A549 (cell line): ENCODE measurements around the gene CAMTA1. TPM values are rescaled to one million over a fixed set of nuclear protein-coding genes. Genes with fewer than 3 reads are reported as not detected.

Experiments used
- ATAC-seq, 2 experiments: fragments of 200-7000 bp in 1 of 2; fragments of >200 bp in 1 of 2; cut with Nextera tagmentation in 1 of 2; cut with Tn5 transposase in 1 of 2; 3 replicates each; pipeline versions ENCODE4 v1.8.0 to v1.9.1; 2018 to 2020; ENCODE audit warnings: mild to moderate bottlenecking in 1 of 2, moderate library complexity in 1 of 2
- CTCF ChIA-PET: fragments of 300-600 bp; sonication (Branson Sonifier 250); formaldehyde crosslinking; extraction: SDS; loops from one replicate; lab custom pipeline; 2021; ENCODE audit warnings: antibody characterized with exemption, inconsistent platforms; lab: Yijun Ruan, JAX
- POLR2A ChIA-PET: fragments of 350-600 bp; formaldehyde crosslinking; extraction: SDS; loops from one replicate; lab custom pipeline; 2021; ENCODE audit warnings: antibody characterized with exemption, inconsistent platforms; lab: Yijun Ruan, JAX
- DNase-seq, 2 experiments: peaks; one replicate each; pipeline versions ENCODE4 v3.0.0 to v3.0.0-alpha.2; 2011 to 2016; ENCODE audit warnings: low read depth in 1 of 2, low spot score in 1 of 2
- FAIRE-seq: peaks from 2 replicates; lab custom pipeline; 2011; peaks lifted over from hg19 to GRCh38; lab: Jason Lieb, UNC
- H3K27ac ChIP-seq, 2 experiments: fragments of >200 bp; sonication (Bioruptor Twin); formaldehyde crosslinking; 3 replicates each; pipeline ENCODE4 v1.5.1; 2016 to 2017
- H3K4me1 ChIP-seq: fragments of >200 bp; sonication (Bioruptor Twin); formaldehyde crosslinking; 3 replicates; pipeline ENCODE4 v1.6.1; 2016
- H3K4me2 ChIP-seq: fragments of >200 bp; sonication (Bioruptor Twin); formaldehyde crosslinking; 3 replicates; pipeline ENCODE4 v1.6.1; 2016
- H3K4me3 ChIP-seq: fragments of >200 bp; sonication (Bioruptor Twin); formaldehyde crosslinking; 3 replicates; pipeline ENCODE4 v1.5.1; 2016
- H3K9me3 ChIP-seq: fragments of >200 bp; sonication (Bioruptor Twin); formaldehyde crosslinking; 3 replicates; pipeline ENCODE4 v1.6.1; 2016
- BHLHE40 ChIP-seq: IDR thresholded peaks from 2 replicates; pipeline ENCODE4 v1.6.1; 2012; ENCODE audit warnings: low read depth, low read length, inconsistent platforms
- EHMT2 ChIP-seq: fragments of 200-600 bp; sonication (generic); IDR thresholded peaks from 2 replicates; pipeline ENCODE4 v1.6.1; 2016; ENCODE audit warnings: antibody characterized with exemption, low read depth, mild to moderate bottlenecking, moderate library complexity
- FOSB ChIP-seq: fragments of 250-450 bp; sonication (Bioruptor Pico); IDR thresholded peaks from 2 replicates; pipeline ENCODE4 v1.5.0; 2020; ENCODE audit warnings: mild to moderate bottlenecking, moderate library complexity
- FOSL2 ChIP-seq, 2 experiments: fragments of 450-650 bp in 1 of 2; fragments of >200 bp in 1 of 2; sonication (Bioruptor Twin) in 1 of 2; formaldehyde crosslinking; IDR thresholded peaks; 2 replicates each; pipeline versions ENCODE4 v1.5.0 to v1.6.1; 2016 to 2020; ENCODE audit warnings: mild to moderate bottlenecking in 1 of 2, moderate library complexity in 1 of 2
- GATA3 ChIP-seq: IDR thresholded peaks from 2 replicates; pipeline ENCODE4 v1.6.1; 2012; ENCODE audit warnings: borderline replicate concordance
- HDAC2 ChIP-seq: fragments of 200-600 bp; sonication (generic); IDR thresholded peaks from 2 replicates; pipeline ENCODE4 v1.6.1; 2016
- HEYL ChIP-seq: fragments of 250-450 bp; sonication (Bioruptor Pico); IDR thresholded peaks from 2 replicates; pipeline ENCODE4 v1.8.0; 2021; ENCODE audit warnings: mild to moderate bottlenecking, moderate library complexity
- HOXA7 ChIP-seq: fragments of 250-450 bp; sonication (Bioruptor Pico); IDR thresholded peaks from 2 replicates; pipeline ENCODE4 v1.5.0; 2020; ENCODE audit warnings: mild to moderate bottlenecking, moderate library complexity
- HOXB5 ChIP-seq: fragments of 250-450 bp; sonication (Bioruptor Pico); IDR thresholded peaks from 2 replicates; pipeline ENCODE4 v1.5.0; 2020; ENCODE audit warnings: mild to moderate bottlenecking, moderate library complexity
- JUNB ChIP-seq: fragments of >200 bp; sonication (Bioruptor Twin); formaldehyde crosslinking; IDR thresholded peaks from 2 replicates; pipeline ENCODE4 v1.6.1; 2016
- KDM5A ChIP-seq: fragments of 200-600 bp; sonication (generic); IDR thresholded peaks from 2 replicates; pipeline ENCODE4 v1.6.1; 2016; ENCODE audit warnings: antibody characterized with exemption, mild to moderate bottlenecking
- MAFK ChIP-seq: fragments of 450-650 bp; IDR thresholded peaks from 2 replicates; pipeline ENCODE4 v1.6.1; 2014; ENCODE audit not compliant: partially characterized antibody
- MYC ChIP-seq: IDR thresholded peaks from 2 replicates; pipeline ENCODE4 v1.6.1; 2012; ENCODE audit warnings: mild to moderate bottlenecking, inconsistent platforms, low read length, improper control_type of control experiment, borderline replicate concordance
- NPAS2 ChIP-seq: fragments of 250-450 bp; sonication (Bioruptor Pico); IDR thresholded peaks from 2 replicates; pipeline ENCODE4 v1.8.0; 2022; ENCODE audit warnings: mild to moderate bottlenecking, moderate library complexity, borderline replicate concordance
- NR3C1 ChIP-seq: fragments of >200 bp; sonication (Bioruptor Twin); formaldehyde crosslinking; IDR thresholded peaks from 3 replicates; pipeline ENCODE4 v1.6.1; 2017
- POLR2A ChIP-seq: IDR thresholded peaks from 2 replicates; pipeline ENCODE4 v1.6.1; 2012; ENCODE audit warnings: mild to moderate bottlenecking, low read length
- RNF2 ChIP-seq: fragments of 200-600 bp; sonication (generic); IDR thresholded peaks from 2 replicates; pipeline ENCODE4 v1.6.1; 2016; ENCODE audit warnings: low read depth, mild to moderate bottlenecking, antibody characterized with exemption, moderate library complexity, borderline replicate concordance
- TFCP2L1 ChIP-seq: fragments of 250-450 bp; sonication (Bioruptor Pico); IDR thresholded peaks from 2 replicates; pipeline ENCODE4 v1.5.0; 2021; ENCODE audit warnings: mild to moderate bottlenecking
- TP53 ChIP-seq: fragments of 250-450 bp; sonication (Bioruptor Pico); IDR thresholded peaks from 2 replicates; pipeline ENCODE4 v1.5.0; 2021; ENCODE audit warnings: mild to moderate bottlenecking, moderate library complexity
- ZC3H11A ChIP-seq: fragments of 450-650 bp; IDR thresholded peaks from 2 replicates; pipeline ENCODE4 v1.6.1; 2014; ENCODE audit warnings: antibody characterized with exemption, mild to moderate bottlenecking
- ZNF302 ChIP-seq: fragments of 250-450 bp; sonication (Bioruptor Pico); IDR thresholded peaks from 2 replicates; pipeline ENCODE4 v1.9.0; 2021; ENCODE audit warnings: inconsistent platforms, mild to moderate bottlenecking, moderate library complexity
- ZSCAN20 ChIP-seq: fragments of 250-450 bp; sonication (Bioruptor Pico); IDR thresholded peaks from 2 replicates; pipeline ENCODE4 v1.8.0; 2022; ENCODE audit warnings: mild to moderate bottlenecking, moderate library complexity
- WGBS: methylation state at CpG from one replicate; pipeline ENCODE4 v1.1.6; 2017; ENCODE audit errors: missing lambda C conversion rate; 5-methylcytosine and 5-hydroxymethylcytosine counted together
- polyA plus RNA-seq, 4 experiments: library from polyadenylated mRNA; depleted of rRNA in 3 of 4; stranded (reverse); fragments of >200 nt; fragmentation: RNase III in 1 of 4; extraction: RNeasy Plus Mini Kit Qiagen cat#74134 plus additional on column Dnase treatment in 1 of 4; gene quantifications; 2 replicates in 3 of 4; 3 replicates in 1 of 4; pipeline ENCODE4 v1.2.3, GENCODE V29; 2011 to 2017
- TF ChIP-seq, protein P1 (sequence below): fragments of >200 bp; sonication (Bioruptor Twin); formaldehyde crosslinking; IDR thresholded peaks from 3 replicates; pipeline ENCODE4 v1.5.1; 2016
- TF ChIP-seq, protein P2 (sequence below): fragments of 150-350 bp; IDR thresholded peaks from 2 replicates; pipeline ENCODE4 v1.6.1; 2014; ENCODE audit warnings: low read depth, mild to moderate bottlenecking, low read length
- TF ChIP-seq, protein P3 (sequence below): fragments of >200 bp; sonication (Bioruptor Twin); formaldehyde crosslinking; IDR thresholded peaks from 2 replicates; pipeline ENCODE4 v1.6.1; 2016
- TF ChIP-seq, protein P4 (sequence below): IDR thresholded peaks from 2 replicates; pipeline ENCODE4 v1.6.1; 2012; ENCODE audit warnings: low read depth, borderline replicate concordance
- TF ChIP-seq, protein P5 (sequence below): fragments of >200 bp; sonication (Bioruptor Twin); formaldehyde crosslinking; IDR thresholded peaks from 3 replicates; pipeline ENCODE4 v1.6.1; 2016
- TF ChIP-seq, protein P6 (sequence below): fragments of 450-650 bp; IDR thresholded peaks from 2 replicates; pipeline ENCODE4 v1.6.1; 2014; ENCODE audit warnings: antibody characterized with exemption
- TF ChIP-seq, protein P7 (sequence below): IDR thresholded peaks from 2 replicates; pipeline ENCODE4 v1.6.1; 2012
- TF ChIP-seq, protein P8 (sequence below): fragments of 250-450 bp; sonication (Bioruptor Pico); IDR thresholded peaks from 2 replicates; pipeline ENCODE4 v1.5.0; 2020; ENCODE audit warnings: low read depth, mild to moderate bottlenecking, moderate library complexity

CAMTA1 gene
- polyA plus RNA-seq, 2 of the 4 experiments (the other 2 are of a cell fraction), result 58.8 to 75.0 TPM

DNA sequence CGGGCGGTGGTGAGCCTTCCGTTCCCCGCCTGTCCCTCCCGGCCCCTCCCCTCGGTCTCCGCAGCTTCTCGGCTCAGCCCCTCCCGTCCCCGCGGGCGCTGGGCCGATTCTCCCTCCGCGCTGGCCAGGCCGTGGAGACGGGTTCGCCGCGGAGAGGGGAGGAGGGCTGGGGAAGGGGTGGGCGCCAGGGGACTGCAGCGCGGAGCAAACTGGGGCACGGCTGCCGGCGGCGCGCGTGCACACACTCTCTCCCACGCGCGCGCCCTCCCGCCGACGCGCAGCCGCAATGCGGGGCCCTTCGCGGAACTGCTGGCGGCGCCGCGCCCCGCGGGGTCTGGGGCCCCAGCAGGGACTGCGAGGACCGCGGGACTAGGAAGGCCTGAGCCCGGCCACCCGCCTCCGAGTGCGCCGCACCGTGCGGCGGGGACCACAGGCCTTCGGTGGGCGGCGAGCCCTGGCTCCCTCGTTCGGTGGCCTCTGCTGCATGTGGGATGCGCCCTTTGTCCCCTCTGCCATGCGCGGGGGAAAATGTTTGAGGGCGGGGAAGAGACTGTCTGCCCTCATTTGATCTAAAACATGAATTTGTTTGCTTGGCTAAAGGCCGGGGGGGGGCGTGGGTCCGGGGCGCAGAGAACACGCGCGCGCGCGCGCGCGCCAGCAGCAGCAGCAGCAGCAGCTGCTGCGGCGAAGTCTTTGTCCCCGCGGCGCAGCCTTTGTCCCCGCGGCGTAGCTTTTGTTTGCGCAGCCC lies 895.1 kb downstream of the CAMTA1 start:
- FAIRE-seq (no peak), ATAC-seq (peak; percentile 57 to 73), DNase-seq (peak; percentile 21 to 31)
- peak overlapping the region; percentile 93 for H3K4me2 ChIP-seq
- H3K9me3 ChIP-seq, result no peaks in the 10 kb centered on the region
- ChIA-PET CTCF (interaction anchor here (9.0 to 10.4 kb wide), 2 partner anchors 12 to 72 kb away, joined by 71 to 124 read pairs; no protein-coding TSS in a partner anchor), POLR2A (interaction anchor here (0.5 to 1.6 kb wide), 4 partner anchors 11 to 718 kb away, joined by 3 to 6 read pairs (median 4); no protein-coding TSS in a partner anchor)
- 3% methylated on average over 22 of the region's 89 CpGs for WGBS
- H3K27ac ChIP-seq, result peak overlapping the region; percentile 87 to 95
- H3K4me1 ChIP-seq, result no peaks in the 10 kb centered on the region
- H3K4me3 ChIP-seq, result peak overlapping the region; percentile 79
- TF ChIP-seq ZC3H11A, result no peak
- no peak for TF ChIP-seq TFCP2L1 (CRISPR knock-in tag)
- no peak for TF ChIP-seq JUNB
- TF ChIP-seq, protein P1, sequence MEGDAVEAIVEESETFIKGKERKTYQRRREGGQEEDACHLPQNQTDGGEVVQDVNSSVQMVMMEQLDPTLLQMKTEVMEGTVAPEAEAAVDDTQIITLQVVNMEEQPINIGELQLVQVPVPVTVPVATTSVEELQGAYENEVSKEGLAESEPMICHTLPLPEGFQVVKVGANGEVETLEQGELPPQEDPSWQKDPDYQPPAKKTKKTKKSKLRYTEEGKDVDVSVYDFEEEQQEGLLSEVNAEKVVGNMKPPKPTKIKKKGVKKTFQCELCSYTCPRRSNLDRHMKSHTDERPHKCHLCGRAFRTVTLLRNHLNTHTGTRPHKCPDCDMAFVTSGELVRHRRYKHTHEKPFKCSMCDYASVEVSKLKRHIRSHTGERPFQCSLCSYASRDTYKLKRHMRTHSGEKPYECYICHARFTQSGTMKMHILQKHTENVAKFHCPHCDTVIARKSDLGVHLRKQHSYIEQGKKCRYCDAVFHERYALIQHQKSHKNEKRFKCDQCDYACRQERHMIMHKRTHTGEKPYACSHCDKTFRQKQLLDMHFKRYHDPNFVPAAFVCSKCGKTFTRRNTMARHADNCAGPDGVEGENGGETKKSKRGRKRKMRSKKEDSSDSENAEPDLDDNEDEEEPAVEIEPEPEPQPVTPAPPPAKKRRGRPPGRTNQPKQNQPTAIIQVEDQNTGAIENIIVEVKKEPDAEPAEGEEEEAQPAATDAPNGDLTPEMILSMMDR, result no peak
- no peak for TF ChIP-seq ZSCAN20 (CRISPR knock-in tag)
- no peak for TF ChIP-seq BHLHE40
- TF ChIP-seq, protein P2, sequence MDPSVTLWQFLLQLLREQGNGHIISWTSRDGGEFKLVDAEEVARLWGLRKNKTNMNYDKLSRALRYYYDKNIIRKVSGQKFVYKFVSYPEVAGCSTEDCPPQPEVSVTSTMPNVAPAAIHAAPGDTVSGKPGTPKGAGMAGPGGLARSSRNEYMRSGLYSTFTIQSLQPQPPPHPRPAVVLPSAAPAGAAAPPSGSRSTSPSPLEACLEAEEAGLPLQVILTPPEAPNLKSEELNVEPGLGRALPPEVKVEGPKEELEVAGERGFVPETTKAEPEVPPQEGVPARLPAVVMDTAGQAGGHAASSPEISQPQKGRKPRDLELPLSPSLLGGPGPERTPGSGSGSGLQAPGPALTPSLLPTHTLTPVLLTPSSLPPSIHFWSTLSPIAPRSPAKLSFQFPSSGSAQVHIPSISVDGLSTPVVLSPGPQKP, result no peak
- TF ChIP-seq, protein P3, sequence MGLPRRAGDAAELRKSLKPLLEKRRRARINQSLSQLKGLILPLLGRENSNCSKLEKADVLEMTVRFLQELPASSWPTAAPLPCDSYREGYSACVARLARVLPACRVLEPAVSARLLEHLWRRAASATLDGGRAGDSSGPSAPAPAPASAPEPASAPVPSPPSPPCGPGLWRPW, result no peak
- no peak for TF ChIP-seq EHMT2
- TF ChIP-seq KDM5A, result no peak
- no peak for TF ChIP-seq GATA3
- TF ChIP-seq FOSL2 (IDR thresholded peaks at IDR 0.05), result no peak
- no peak for TF ChIP-seq FOSL2 (CRISPR knock-in tag; IDR thresholded peaks at IDR 0.05)
- no peak for TF ChIP-seq HEYL (CRISPR knock-in tag)
- TF ChIP-seq, protein P4, sequence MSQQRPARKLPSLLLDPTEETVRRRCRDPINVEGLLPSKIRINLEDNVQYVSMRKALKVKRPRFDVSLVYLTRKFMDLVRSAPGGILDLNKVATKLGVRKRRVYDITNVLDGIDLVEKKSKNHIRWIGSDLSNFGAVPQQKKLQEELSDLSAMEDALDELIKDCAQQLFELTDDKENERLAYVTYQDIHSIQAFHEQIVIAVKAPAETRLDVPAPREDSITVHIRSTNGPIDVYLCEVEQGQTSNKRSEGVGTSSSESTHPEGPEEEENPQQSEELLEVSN, result peak; percentile 67
- TF ChIP-seq POLR2A, result peak; percentile 45
- TF ChIP-seq, protein P5, sequence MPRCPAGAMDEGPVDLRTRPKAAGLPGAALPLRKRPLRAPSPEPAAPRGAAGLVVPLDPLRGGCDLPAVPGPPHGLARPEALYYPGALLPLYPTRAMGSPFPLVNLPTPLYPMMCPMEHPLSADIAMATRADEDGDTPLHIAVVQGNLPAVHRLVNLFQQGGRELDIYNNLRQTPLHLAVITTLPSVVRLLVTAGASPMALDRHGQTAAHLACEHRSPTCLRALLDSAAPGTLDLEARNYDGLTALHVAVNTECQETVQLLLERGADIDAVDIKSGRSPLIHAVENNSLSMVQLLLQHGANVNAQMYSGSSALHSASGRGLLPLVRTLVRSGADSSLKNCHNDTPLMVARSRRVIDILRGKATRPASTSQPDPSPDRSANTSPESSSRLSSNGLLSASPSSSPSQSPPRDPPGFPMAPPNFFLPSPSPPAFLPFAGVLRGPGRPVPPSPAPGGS, result no peak
- TF ChIP-seq FOSB (CRISPR knock-in tag), result no peak
- TF ChIP-seq HOXB5 (CRISPR knock-in tag), result no peak
- TF ChIP-seq NR3C1, result no peak
- TF ChIP-seq, protein P6, sequence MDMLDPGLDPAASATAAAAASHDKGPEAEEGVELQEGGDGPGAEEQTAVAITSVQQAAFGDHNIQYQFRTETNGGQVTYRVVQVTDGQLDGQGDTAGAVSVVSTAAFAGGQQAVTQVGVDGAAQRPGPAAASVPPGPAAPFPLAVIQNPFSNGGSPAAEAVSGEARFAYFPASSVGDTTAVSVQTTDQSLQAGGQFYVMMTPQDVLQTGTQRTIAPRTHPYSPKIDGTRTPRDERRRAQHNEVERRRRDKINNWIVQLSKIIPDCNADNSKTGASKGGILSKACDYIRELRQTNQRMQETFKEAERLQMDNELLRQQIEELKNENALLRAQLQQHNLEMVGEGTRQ, result no peak
- no peak for TF ChIP-seq MYC
- no peak for TF ChIP-seq TP53 (CRISPR knock-in tag)
- no peak for TF ChIP-seq NPAS2 (CRISPR knock-in tag)
- TF ChIP-seq ZNF302, result no peak
- TF ChIP-seq, protein P7, sequence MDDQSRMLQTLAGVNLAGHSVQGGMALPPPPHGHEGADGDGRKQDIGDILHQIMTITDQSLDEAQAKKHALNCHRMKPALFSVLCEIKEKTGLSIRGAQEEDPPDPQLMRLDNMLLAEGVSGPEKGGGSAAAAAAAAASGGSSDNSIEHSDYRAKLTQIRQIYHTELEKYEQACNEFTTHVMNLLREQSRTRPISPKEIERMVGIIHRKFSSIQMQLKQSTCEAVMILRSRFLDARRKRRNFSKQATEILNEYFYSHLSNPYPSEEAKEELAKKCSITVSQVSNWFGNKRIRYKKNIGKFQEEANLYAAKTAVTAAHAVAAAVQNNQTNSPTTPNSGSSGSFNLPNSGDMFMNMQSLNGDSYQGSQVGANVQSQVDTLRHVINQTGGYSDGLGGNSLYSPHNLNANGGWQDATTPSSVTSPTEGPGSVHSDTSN, result no peak
- no peak for TF ChIP-seq HDAC2
- TF ChIP-seq HOXA7 (CRISPR knock-in tag), result no peak
- no peak for TF ChIP-seq MAFK
- TF ChIP-seq RNF2, result no peak
- TF ChIP-seq, protein P8, sequence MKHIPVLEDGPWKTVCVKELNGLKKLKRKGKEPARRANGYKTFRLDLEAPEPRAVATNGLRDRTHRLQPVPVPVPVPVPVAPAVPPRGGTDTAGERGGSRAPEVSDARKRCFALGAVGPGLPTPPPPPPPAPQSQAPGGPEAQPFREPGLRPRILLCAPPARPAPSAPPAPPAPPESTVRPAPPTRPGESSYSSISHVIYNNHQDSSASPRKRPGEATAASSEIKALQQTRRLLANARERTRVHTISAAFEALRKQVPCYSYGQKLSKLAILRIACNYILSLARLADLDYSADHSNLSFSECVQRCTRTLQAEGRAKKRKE (CRISPR knock-in tag), result no peak
